HL-60/S4 treated with retinoic acid at 250 ng/mL for 4 days and 3 days (cell line): ENCODE data around the gene MRPL4.

Experiments
- in situ Hi-C: fragments of 300-500 bp; cut with MboI; formaldehyde crosslinking; loops from 2 replicates; pipeline ENCODE4 v1.7.0; 2022; ENCODE audit warnings: low sequenced_read_pairs

Gene MRPL4

DNA sequence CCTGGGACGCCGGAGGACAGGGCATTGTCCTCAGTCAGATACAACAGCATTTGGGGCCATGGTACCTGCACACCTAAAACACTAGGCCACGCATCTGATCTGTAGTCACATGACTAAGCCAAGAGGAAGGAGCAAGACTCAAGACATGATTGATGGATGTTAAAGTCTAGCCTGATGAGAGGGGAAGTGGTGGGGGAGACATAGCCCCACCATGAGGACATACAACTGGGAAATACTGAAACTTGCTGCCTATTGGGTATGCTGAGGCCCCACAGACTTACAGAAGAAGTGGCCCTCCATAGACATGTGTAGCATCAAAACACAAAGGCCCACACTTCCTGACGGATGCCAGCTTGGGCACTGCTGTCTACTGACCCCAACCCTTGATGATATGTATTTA is 33.4 kb downstream of the MRPL4 start:
- in situ Hi-C loops: no loop called here

DNA sequence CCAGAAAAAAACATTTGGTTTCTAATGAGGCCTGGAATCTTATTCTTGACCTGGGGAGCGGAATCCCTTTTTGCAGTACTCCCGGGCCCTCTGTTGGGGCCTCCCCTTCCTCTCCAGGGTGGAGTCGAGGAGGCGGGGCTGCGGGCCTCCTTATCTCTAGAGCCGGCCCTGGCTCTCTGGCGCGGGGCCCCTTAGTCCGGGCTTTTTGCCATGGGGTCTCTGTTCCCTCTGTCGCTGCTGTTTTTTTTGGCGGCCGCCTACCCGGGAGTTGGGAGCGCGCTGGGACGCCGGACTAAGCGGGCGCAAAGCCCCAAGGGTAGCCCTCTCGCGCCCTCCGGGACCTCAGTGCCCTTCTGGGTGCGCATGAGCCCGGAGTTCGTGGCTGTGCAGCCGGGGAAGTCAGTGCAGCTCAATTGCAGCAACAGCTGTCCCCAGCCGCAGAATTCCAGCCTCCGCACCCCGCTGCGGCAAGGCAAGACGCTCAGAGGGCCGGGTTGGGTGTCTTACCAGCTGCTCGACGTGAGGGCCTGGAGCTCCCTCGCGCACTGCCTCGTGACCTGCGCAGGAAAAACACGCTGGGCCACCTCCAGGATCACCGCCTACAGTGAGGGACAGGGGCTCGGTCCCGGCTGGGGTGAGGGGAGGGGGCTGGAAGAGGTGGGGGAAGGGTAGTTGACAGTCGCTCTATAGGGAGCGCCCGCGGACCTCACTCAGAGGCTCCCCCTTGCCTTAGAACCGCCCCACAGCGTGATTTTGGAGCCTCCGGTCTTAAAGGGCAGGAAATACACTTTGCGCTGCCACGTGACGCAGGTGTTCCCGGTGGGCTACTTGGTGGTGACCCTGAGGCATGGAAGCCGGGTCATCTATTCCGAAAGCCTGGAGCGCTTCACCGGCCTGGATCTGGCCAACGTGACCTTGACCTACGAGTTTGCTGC is 35.1 kb downstream of the MRPL4 start, which contains the start of gene ICAM4:
Gene ICAM4 (plus strand): TSS at position 153 of the 935 bp plus-strand sequence. CDS start 58 bp downstream, at position 211.
- in situ Hi-C loops: no loop called here

DNA sequence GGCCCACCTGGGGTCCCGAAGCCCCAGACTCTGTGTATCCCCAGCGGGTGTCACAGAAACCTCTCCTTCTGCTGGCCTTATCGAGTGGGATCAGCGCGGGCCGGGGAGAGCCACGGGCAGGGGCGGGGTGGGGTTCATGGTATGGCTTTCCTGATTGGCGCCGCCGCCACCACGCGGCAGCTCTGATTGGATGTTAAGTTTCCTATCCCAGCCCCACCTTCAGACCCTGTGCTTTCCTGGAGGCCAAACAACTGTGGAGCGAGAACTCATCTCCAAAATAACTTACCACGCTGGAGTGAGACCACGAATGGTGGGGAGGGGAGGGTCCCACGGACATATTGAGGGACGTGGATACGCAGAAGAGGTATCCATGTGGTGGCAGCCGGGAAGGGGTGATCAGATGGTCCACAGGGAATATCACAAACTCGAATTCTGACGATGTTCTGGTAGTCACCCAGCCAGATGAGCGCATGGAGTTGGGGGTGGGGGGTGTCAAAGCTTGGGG is 36.7 kb downstream of the MRPL4 start:
- in situ Hi-C loops: no loop called here

DNA sequence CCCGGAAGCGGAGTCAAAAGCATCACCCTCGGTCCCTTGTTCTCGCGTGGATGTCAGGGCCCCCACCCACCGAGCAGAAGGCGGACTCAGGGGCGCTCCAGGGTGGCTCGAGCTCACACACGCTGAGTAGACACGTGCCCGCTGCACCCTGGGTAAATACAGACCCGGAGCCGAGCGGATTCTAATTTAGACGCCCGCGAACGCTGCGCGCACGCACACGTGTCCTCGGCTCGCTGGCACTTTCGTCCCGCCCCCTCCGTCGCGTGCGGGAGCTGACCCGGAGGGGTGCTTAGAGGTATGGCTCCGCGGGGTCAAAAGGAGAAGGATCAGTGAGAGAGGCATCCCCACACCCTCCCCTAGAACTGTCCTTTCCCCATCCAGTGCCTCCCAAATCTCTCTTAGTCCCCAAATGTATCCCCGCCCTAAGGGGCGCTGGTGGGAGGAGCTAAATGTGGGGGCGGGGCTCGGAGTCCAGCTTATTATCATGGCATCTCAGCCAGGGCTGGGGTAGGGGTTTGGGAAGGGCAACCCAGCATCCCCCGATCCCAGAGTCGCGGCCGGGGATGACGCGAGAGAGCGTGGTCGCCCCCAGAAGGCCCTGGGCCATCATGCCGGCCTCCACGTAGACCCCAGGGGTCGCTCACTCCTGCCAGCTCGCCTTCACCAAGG is 37.3 kb downstream of the MRPL4 start:
- in situ Hi-C loops: no loop called here

DNA sequence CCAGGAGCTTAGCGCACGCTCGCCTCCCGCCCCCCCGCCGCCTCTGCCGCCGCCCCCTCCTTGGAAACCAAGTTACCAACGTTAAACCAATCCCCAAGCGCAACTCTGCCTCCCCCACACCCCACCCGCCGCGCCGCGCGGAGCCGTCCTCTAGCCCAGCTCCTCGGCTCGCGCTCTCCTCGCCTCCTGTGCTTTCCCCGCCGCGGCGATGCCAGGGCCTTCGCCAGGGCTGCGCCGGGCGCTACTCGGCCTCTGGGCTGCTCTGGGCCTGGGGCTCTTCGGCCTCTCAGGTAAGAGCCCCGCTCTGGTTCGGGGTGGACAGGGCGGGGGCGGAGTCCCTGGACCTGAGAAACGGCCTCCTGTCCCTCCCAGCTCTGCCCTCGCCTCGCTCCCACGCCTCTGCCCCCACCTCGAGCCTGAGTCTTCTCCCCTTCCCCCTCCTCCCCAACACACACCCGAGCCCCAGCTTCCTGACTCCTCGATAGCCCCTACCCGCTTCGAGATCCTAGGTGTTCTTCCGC is 37.9 kb downstream of the MRPL4 start, which contains the start of gene ICAM5:
Gene ICAM5 (plus strand): TSS at position 117 of the 521 bp plus-strand sequence. CDS start 92 bp downstream, at position 209.
- in situ Hi-C loops: no loop called here

DNA sequence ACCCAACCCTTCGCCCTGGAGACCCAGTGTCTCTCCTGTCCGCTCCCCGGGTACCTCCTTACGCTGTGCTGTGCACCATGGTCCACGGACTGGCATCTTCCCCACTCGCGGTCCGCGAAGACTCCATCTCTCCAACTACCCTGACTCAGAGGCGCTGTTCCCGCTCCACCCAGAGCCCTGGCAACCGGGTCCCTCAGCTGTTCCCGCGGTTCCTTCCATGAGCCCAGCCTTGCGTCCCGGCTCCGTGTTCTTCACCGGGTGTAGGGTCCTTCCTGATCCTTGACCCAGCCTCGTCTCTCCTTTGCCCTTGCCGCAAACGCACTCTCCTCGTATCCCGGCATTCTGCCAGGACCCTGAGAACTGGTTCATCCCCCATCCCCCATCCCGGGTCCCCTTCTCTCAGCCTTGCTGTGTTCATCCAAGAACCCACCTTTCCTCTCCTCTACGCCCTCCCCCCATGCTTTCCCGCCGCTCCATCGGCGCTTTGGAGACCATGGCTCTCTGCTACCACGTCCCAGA is 38.4 kb downstream of the MRPL4 start:
- in situ Hi-C loops: no loop called here

DNA sequence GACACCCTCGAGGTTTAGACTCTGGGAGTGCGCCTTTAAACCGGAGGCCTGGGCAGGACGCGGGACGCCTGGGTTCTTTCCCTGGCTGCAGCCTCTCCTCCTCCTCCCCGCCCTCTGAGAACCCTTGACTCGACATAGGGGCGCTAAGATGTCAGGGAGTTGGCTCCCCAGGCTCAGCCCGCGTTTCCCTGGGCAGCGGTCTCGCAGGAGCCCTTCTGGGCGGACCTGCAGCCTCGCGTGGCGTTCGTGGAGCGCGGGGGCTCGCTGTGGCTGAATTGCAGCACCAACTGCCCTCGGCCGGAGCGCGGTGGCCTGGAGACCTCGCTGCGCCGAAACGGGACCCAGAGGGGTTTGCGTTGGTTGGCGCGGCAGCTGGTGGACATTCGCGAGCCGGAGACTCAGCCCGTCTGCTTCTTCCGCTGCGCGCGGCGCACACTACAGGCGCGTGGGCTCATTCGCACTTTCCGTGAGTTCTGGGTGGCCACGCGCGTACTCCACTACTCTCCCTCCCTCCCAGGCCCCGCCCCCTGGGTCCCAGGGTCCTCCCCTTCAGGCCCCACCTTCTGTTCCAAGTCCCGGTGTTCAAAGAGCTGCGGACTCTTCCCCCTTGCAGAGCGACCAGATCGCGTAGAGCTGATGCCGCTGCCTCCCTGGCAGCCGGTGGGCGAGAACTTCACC is 39.0 kb downstream of the MRPL4 start:
- in situ Hi-C loops: no loop called here

DNA sequence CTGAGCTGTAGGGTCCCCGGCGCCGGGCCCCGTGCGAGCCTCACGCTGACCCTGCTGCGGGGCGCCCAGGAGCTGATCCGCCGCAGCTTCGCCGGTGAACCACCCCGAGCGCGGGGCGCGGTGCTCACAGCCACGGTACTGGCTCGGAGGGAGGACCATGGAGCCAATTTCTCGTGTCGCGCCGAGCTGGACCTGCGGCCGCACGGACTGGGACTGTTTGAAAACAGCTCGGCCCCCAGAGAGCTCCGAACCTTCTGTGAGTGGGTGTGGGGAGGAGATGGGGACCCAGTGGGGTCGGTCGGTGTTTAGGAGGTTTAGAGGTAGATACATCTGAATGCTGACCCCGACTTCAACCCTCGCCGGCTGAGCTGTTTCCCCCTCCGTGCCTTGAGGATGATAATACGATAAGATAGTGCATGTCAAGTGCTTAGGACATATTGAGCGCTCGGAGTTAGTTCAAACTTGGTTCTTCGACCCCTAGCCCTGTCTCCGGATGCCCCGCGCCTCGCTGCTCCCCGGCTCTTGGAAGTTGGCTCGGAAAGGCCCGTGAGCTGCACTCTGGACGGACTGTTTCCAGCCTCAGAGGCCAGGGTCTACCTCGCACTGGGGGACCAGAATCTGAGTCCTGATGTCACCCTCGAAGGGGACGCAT is 39.7 kb downstream of the MRPL4 start:
- in situ Hi-C loops: no loop called here

DNA sequence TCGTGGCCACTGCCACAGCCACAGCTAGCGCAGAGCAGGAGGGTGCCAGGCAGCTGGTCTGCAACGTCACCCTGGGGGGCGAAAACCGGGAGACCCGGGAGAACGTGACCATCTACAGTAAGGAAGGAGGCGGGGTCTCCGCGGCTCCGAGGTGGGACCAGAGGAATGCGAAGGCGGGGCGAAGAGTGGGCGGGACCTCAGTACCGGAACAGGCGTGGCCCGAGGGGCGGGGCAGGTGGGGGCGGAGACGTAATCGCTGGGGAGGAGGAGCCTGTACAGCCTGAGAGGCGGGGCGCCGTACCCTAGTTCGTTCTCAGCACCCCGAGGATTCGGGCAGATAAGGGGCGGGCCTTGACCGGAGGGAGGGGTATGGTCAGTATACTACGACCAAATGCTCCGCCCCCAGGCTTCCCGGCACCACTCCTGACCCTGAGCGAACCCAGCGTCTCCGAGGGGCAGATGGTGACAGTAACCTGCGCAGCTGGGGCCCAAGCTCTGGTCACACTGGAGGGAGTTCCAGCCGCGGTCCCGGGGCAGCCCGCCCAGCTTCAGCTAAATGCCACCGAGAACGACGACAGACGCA is 40.3 kb downstream of the MRPL4 start:
- in situ Hi-C loops: no loop called here

DNA sequence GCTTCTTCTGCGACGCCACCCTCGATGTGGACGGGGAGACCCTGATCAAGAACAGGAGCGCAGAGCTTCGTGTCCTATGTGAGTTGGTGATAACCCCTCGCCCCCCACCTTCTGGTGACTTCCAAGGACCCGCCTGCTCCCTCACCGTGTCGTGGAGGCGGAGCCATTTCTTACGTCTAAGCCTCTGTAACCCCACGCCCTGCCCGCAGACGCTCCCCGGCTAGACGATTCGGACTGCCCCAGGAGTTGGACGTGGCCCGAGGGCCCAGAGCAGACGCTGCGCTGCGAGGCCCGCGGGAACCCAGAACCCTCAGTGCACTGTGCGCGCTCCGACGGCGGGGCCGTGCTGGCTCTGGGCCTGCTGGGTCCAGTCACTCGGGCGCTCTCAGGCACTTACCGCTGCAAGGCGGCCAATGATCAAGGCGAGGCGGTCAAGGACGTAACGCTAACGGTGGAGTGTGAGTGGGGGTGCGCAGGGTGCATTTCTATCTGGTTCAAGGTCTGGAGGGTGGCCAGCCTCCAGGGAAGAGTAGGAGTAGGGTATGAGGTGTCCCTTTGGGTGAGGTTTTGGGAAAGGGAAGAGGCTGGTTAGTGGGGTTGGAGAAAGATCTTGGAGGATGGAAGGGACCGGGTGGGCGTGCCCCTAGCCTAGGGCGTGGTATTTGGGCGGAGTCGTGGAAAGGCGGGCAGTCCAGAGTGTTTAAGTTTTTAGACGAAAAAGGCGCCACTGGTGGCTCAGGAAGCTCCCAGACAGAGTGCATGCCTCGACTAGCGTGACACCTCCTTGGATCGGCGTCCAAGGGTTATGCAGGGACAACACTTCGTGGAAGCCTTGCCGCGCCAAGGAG is 41.0 kb downstream of the MRPL4 start:
- in situ Hi-C loops: no loop called here

DNA sequence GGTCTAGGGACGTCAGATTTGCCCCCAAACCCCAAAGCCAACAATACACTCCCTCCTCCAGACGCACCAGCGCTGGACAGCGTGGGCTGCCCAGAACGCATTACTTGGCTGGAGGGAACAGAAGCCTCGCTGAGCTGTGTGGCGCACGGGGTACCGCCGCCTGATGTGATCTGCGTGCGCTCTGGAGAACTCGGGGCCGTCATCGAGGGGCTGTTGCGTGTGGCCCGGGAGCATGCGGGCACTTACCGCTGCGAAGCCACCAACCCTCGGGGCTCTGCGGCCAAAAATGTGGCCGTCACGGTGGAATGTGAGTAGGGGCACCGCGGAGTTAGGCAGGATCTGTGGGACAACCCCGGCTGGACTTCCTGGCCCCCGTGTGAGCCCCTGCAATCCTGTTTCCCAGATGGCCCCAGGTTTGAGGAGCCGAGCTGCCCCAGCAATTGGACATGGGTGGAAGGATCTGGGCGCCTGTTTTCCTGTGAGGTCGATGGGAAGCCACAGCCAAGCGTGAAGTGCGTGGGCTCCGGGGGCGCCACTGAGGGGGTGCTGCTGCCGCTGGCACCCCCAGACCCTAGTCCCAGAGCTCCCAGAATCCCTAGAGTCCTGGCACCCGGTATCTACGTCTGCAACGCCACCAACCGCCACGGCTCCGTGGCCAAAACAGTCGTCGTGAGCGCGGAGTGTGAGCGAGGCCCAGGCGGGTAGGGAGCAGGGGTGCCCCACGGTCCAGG is 41.8 kb downstream of the MRPL4 start:
- in situ Hi-C loops: no loop called here

DNA sequence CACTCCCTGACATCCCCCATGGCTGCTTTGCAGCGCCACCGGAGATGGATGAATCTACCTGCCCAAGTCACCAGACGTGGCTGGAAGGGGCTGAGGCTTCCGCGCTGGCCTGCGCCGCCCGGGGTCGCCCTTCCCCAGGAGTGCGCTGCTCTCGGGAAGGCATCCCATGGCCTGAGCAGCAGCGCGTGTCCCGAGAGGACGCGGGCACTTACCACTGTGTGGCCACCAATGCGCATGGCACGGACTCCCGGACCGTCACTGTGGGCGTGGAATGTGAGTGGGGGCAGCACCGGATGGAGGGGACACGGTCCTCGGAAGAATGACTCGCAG is 42.3 kb downstream of the MRPL4 start:
- in situ Hi-C loops: no loop called here

DNA sequence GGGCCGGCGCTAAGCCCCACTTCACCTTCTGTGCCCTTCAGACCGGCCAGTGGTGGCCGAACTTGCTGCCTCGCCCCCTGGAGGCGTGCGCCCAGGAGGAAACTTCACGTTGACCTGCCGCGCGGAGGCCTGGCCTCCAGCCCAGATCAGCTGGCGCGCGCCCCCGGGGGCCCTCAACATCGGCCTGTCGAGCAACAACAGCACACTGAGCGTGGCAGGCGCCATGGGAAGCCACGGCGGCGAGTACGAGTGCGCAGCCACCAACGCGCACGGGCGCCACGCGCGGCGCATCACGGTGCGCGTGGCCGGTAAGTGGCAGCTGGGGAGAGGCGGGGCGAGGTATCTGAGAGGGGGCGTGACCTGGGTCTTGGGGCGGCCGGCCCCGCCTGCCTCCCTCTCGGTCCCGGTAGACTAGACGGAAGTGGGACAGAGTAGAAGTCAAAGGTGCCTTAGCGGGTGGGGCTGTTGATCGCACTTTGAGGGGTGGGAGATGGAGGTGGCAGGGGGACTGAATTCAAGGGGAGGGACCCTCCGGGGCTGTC is 43.4 kb downstream of the MRPL4 start:
- in situ Hi-C loops: no loop called here

DNA sequence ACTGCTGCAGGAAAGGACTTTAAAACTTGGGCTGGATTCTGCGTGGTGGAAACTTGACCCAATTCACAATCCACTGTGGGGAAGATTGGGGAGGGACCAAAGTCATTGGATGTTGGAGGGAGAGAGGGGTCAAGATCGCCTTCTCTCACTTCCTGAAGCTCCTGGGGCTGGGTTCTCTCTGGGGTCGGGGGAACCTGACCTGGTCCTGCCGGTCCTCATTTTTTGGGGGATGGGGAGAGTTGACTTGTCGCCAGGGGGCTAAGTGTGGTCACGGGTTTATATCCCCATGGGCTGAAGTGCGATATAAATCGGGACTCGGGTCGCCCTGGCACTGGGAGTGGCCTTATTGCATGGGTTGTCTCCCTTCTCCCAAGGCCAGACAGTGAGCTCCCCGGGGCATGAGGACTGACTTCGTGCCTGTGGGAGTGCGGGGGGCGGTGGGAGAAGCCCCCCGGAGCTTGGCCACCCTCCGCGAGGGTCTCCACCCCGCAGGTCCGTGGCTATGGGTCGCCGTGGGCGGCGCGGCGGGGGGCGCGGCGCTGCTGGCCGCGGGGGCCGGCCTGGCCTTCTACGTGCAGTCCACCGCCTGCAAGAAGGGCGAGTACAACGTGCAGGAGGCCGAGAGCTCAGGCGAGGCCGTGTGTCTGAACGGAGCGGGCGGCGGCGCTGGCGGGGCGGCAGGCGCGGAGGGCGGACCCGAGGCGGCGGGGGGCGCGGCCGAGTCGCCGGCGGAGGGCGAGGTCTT is 44.0 kb downstream of the MRPL4 start:
- in situ Hi-C loops: no loop called here

DNA sequence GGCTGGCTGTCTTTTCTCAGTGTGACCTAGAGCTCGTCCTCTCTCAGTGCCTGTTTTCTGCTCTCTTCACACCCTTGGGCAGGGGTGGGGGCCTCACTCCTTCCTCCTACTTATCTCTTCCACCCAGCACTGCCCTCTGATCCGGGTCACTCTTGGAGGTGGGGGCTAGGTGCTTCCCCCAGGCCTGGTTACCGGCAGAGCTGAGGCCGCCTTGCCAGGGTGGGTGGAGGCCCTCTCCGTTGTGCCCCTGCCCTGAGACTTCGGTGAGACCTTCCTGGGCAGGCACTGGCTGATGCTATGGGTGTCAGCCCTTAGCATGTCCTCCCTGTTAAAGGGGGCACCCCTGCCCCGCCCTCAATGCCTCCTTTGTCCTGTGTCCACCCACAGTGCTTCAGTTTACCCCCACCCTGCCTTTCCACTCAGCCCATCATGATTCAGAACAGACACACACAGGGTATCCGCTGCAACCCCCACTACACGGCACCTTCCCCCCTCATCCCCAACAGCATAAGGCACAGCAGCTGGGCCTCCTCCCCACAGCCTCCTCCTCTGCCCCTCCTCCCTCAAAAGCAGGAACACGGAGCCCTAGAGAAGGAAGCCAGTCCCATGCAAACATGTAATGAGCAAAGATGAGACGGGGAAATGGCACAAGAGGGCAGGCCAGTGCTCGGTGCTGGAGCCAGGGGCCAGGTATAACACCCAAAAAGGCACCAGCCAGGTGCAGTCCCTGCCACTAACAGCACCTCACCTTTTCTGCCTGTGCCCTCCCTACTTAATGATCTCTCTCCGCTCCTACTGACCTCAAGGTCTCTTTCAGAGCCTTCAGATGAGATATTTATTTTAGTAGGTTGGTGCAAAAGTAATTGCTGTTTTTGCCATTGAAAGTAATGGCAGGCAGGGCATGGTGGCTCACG is 47.8 kb downstream of the MRPL4 start:
- in situ Hi-C loops: no loop called here

DNA sequence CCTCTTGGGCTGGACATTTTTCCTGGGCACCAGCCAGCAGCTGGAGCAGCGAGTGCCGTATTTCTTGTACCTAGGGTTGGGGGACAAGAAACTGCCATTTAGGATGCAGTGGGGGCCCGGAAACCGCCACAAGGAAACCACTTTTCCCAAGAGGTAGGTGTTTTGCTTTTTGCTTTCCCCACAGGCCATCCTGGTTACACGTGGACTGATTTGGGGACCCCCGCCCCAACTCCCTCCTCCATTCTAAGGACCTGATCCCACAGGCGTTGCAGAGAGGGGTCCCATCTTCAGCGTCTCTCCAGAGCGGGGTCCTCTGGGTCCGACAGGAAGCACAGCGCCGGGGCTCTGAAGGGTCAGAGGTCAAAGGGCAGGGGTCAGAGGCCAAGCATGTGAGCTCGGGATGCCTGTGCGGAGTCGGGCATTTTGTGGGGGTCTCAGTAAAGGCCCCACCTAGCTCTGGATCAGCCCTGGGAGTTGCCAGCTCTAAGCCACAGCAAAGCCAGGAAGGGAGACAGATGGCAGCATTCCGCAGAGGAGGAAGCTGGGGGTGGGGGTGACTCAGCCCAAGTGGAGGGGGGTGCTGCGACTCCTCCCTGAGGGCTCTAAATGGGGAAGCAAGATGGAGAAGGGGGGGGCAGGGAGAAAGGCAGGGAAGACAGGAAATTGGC is 53.3 kb downstream of the MRPL4 start:
- in situ Hi-C loops: no loop called here
